Neutrophil (primary cell): ENCODE data around the gene EFCAB8.
A peak's percentile ranks its signal among the peaks of the same experiment; 100 is the strongest.

Experiments
- H3K27ac ChIP-seq: fragments of 200-600 bp; sonication (generic); 2 replicates; pipeline ENCODE4 v1.5.1; 2016; ENCODE audit warnings: mild to moderate bottlenecking, moderate library complexity
- H3K27me3 ChIP-seq: fragments of 200-600 bp; sonication (generic); 2 replicates; pipeline ENCODE4 v1.6.0; 2016; ENCODE audit warnings: mild to moderate bottlenecking
- H3K36me3 ChIP-seq: fragments of 200-600 bp; sonication (generic); 2 replicates; pipeline ENCODE4 v1.5.1; 2017
- H3K4me1 ChIP-seq, 2 experiments: fragments of 200-600 bp in 1 of 2; sonication (generic) in 1 of 2; 1 replicate in 1 of 2; 2 replicates in 1 of 2; pipeline versions ENCODE4 v1.5.1 to v1.6.1; 2013 to 2016; ENCODE audit warnings: low read depth in 1 of 2, low read length in 1 of 2, mild to moderate bottlenecking in 1 of 2, moderate library complexity in 1 of 2; ENCODE audit not compliant: control insufficient read depth in 1 of 2, insufficient read depth in 1 of 2
- H3K4me3 ChIP-seq, 2 experiments: fragments of 200-600 bp in 1 of 2; sonication (generic) in 1 of 2; 1 replicate in 1 of 2; 2 replicates in 1 of 2; pipeline ENCODE4 v1.5.1; 2013 to 2016; ENCODE audit warnings: low read depth in 1 of 2, low read length in 1 of 2, mild to moderate bottlenecking in 1 of 2, moderate library complexity in 1 of 2
- H3K9me3 ChIP-seq: fragments of 200-600 bp; sonication (generic); 2 replicates; pipeline ENCODE4 v1.5.1; 2016
- CTCF ChIP-seq: fragments of 200-600 bp; sonication (generic); IDR thresholded peaks from 2 replicates; pipeline ENCODE4 v1.5.1; 2016; ENCODE audit warnings: antibody characterized with exemption

Gene EFCAB8

GRCh38 chr20:33005132-33005566, 146.4 kb downstream of the EFCAB8 start:
- no peak overlapping the region for H3K4me3 ChIP-seq
- no peaks in the 10 kb centered on the region for H3K27me3 ChIP-seq
- H3K27ac ChIP-seq: no peak overlapping the region
- H3K9me3 ChIP-seq: no peaks in the 10 kb centered on the region
- TF ChIP-seq CTCF: peak; percentile 11
- H3K36me3 ChIP-seq: no peaks in the 10 kb centered on the region
- no peaks in the 10 kb centered on the region for H3K4me1 ChIP-seq

GRCh38 chr20:33005908-33006775, 147.4 kb downstream of the EFCAB8 start:
- no peak overlapping the region for H3K27ac ChIP-seq
- no peaks in the 10 kb centered on the region for H3K9me3 ChIP-seq
- H3K4me3 ChIP-seq: no peak overlapping the region
- H3K27me3 ChIP-seq: no peaks in the 10 kb centered on the region
- H3K36me3 ChIP-seq: no peaks in the 10 kb centered on the region
- TF ChIP-seq CTCF: no peak
- no peaks in the 10 kb centered on the region for H3K4me1 ChIP-seq

- Histone ChIP-seq H3K4me3 (no peak overlapping the region), H3K27ac (no peak overlapping the region), H3K9me3 (no peaks in the 10 kb centered on the region), H3K4me1 (no peaks in the 10 kb centered on the region), H3K36me3 (no peaks in the 10 kb centered on the region), H3K27me3 (no peaks in the 10 kb centered on the region)
- no peak for TF ChIP-seq CTCF
Measured at GRCh38 chr20:33006776-33007375, 148.2 kb downstream of the EFCAB8 start.

GRCh38 chr20:33007376-33008335, 148.9 kb downstream of the EFCAB8 start, which contains the start of gene BPIFB2:
BPIFB2 (plus strand) TSS chr20:33007704; CDS start chr20:33008575, 871 bp downstream.
- Histone ChIP-seq H3K27ac (no peak within 1 kb of the TSS), H3K36me3 (no peaks in the 10 kb centered on the region), H3K27me3 (no peaks in the 10 kb centered on the region), H3K4me1 (no peaks in the 10 kb centered on the region), H3K9me3 (no peaks in the 10 kb centered on the region), H3K4me3 (no peak within 1 kb of the TSS)
- TF ChIP-seq CTCF: no peak
